HG03135 (cell line): ENCODE data around the gene CHADL.
A peak's percentile ranks its signal among the peaks of the same experiment; 100 is the strongest.

Experiments
- ATAC-seq: cut with Tn5 transposase; IDR thresholded peaks from one replicate; pipeline ENCODE4 v1.9.1; 2021; ENCODE audit warnings: mild to moderate bottlenecking, moderate library complexity; ENCODE audit not compliant: unreplicated experiment

CHADL gene

DNA sequence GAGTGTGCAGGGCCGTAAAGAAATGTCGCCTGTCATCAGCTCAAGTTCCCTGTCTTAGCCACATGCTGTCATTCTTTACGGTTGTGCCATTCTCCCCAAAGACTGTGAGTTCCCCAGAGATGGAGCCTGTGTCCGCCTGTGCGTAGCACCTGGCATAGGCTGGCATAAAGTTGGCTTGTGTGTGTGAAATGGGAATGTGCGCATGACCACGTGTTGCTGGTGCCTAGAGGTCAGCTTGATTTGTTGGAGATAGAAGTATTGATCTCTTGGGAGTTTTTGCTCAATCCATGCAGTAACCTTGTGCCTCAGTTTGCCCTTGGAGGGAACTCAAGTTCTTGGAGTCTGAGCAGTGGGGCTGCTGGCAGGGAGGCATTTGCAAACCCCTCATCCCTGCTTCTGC, 9.4 kb downstream of the CHADL start:
- ATAC-seq = no peak

DNA sequence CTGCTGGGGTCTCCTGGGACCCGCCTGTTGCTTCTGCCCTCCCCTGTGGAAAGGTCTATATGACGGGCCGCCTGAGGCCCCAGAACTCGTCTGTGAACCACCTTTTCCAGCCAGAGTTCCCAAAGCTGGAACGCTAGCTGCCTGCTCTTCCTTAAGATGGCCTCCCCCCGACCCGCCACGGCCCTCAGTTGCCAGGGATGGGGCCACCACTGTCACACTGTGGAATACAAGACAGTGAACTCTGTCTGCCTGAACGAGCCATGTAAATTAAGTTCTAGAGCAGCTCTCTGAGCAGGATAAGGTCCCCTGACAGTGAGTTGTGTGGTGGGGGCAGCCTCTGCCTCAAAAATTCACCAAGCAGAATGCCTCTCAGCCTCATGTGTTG, 10.3 kb downstream of the CHADL start:
- no peak for ATAC-seq

DNA sequence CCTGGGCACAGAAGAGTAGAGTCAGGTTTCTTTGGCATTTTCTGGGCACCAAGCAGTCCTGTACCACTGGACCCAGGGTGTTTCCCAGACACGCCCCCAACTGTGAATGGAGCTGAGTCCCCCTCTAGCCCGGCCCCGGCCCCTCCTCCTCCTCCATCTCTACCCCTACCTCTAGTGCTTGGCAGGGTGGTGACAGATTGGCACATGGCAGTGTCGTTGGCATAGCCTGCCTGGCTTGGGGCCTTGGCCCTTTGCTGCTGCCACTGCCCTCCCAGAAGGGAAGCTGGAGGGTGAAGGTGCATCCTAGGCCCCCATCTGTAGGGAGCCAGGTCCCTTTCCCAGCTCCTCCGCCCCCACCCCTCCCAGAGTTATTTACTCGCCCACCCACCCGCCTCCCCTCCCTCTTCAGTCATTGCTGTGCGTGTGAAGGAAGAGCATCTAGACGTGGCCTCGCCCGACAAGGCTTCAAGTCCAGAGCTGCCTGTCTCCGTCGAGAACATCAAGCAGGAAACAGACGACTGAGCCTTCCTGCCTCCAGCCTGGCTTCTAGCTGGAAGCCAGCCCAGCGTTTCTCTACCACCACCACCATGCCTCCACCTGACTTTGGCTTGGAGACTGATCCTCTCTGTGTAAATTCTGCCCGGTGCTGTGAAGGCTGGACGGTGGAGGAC, 10.9 kb downstream of the CHADL start:
- no peak for ATAC-seq

DNA sequence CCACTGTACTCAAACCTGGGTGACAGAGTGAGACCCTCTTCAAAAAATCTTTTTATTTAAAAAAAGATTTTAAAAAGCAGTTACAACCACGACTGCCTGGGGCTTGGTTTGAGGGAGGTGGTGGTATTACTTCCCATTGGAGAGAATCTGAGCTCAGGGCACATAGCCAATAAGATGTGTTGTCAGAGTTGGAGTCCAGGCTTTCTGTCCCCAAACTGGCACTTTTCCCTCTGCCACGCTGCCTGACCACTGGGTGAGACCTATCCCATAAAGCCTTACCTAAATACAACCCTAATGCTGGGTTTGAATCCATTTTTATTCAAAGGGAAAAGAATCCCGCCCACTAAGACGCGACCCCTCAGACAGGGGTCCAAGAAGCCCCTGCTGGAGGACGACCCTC, 11.5 kb downstream of the CHADL start:
- no peak for ATAC-seq

DNA sequence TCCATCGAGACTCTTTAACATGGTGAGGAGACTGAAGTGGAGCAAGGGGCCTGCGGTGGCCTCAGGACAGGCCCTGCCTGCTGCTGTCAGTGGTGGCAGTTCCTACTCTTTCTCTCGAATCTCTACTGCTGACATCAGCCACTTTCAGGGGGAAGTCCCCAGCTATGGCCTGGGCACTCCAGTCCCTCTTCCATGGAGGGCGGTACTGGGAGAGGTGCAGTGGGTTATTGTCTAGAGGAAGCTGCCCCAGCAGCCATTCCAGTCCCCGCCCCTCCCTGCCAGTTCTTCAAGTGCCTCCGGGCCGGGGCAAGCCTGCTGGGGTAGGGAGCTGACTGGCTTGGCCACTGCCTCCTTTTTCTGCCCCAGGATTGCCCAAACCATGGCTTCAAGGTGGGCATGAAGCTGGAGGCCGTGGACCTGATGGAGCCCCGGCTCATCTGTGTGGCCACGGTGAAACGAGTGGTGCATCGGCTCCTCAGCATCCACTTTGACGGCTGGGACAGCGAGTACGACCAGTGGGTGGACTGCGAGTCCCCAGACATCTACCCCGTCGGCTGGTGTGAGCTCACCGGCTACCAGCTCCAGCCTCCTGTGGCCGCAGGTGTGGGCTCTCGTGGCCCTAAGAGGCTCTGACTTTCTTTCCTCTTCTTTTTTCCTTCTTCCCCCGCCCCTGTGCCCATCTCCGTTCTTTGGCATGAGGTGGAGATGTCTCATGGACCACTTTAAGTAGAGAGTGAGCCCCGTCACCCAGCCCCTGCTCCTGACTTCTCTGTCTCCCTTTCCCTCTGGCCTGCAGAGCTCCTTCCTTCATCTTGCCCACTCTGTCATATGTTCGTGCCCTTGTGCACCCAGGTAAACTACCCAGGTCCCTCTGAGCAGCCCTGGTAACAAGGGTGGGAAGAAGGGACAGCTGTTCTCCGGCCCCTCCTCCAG, 13.7 kb downstream of the CHADL start:
- no peak for ATAC-seq

DNA sequence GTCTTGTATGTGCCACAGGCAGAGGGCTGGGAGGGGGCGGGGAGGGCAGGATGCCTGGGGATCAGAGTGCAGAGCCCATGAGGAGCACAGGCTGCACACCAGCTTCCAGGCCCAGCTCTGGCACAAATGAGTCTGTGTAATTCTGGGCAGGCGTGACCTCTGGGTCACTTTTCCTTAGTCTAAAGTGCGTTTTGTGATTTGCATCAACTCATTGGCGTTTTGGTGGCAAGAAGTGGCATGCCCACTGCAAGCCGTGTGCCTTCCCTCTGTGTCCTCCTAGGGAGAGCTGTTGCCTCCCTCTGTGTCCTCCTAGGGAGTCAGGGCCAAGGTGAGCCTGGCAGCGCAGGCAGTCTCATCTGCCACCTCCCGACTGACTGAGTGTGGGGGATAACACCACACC, 17.2 kb downstream of the CHADL start:
- no peak for ATAC-seq

DNA sequence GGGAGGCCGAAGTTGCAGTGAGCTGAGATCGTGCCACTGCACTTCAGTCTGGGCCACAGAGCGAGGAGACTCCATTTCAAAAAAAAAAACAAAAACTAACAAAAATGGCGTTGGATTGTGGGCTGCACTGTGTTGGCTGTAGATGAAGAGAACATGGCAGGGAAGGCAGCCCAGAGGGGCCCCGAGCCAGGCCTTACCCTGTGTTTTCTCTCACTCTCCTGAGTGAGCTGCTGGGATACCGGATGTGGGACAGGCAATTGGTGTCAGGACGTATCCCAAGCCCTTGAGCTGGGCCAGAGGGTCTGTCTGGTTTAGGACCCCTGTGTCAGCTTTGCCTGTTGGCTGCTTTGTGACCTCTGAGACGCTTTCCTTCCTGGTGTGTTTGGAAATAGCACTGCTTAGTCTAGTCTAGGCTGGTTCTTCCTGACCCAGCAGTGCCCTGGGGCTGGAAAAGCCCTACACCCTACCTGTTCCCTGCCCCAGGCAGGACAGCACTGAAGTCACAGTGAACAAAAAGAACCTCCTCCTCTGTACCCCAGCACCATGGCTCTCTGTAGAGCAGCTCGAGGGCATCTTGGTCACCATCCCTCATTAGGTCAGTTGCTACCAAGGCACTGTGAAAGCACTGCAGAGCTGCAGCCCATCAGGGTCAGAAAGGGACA, 17.8 kb downstream of the CHADL start:
- ATAC-seq = no peak

DNA sequence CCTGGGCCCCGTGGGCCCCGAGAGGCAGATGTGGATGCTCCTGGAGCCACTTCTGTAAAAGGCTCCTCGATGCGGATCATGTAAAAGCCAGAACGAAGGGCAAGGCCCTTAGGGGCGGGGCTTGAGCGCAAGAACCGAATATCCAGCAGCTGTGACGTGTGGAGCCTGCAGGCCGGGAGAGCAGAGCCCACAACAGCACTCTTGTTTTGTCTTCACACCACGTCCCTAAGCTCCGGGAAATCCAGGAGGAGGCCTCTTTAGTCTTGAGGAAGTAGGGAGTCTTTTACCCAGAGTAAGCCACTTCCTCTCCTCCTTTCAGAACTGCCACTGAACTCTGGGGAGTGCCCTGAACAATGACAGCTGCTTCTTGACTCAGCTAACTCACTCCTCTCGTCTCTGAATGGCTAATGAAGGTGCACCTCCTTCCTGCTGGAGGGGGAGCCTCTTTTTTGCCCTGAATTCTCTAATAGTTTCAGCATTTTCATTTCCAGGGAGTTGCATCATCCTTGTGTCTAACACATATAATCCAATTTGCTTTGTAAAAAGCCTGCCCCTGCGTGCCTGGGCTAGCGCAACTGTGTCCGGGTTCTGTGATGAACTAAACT, 23.1 kb downstream of the CHADL start:
- no peak for ATAC-seq

DNA sequence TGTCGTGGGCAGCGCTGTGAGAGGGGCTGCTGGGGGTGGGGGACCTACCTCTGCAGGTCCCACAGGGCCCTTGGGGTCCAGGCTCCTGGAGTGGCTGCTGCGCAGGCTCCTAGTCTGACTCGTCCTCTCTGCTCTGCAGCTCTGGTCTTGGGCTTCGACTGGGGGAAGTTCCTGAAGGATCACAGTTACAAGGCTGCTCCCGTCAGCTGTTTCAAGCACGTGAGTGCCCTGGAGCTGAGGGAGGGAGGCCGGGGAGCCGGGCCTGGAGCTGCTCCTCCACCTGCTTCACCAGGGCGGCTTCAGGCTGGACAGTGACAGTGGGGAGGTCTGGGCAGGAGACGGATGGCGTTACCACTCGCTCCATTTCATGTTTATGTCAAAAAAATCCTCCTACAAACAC, 23.7 kb downstream of the CHADL start:
- no peak for ATAC-seq

DNA sequence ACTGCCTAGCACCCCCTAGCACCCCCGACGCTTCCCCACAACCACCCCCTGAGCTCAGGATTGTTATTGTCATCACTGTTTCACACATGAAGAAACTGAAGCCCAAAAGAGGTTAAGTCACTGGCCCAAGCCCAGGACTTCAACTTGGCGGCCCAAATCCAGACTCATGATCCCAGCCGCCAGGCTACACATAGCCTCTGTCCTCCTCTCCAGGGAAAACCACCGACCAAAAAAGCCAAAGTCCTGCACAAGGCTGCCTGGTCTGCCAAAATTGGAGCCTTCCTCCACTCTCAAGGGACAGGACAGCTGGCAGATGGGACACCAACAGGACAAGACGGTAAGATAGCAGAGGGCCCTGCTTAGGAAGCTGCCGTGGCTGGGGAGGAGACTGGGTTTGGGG, 24.8 kb downstream of the CHADL start:
- ATAC-seq = no peak

DNA sequence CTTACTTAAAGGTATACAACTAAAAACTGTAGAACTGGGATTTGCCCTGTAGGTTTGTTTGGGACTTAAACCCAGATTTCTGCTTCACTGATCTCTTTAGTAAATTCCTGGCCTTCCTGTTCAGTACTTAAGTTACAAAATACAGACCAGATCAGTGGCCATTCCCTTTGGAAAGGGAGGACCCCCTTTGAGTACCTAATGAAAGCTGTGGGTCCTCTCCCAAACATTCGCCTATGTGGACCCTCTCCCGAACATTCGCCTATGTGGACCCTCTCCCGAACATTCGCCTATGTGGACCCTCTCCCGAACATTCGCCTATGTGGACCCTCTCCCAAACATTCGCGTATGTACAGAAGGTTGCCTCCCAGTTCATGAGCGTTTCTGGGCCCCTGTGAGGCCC, 25.3 kb downstream of the CHADL start:
- no peak for ATAC-seq

DNA sequence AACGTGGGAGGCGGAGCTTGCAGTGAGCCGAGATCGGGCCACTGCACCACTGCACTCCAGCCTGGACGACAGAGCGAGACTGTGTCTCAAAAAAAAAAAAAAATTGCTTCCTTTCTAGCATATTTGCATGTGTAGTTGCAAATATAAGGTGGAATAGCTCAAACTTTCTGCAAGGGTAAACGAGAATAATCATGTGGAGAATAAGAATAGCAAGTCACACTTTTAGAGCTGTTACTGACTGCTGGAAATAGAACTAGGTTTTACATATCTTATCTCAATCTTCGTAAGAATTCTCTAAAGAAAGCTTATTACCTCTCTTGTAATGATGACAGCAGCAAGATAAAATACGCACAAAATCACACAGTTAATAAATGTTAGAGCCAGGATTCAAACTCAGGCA, 34.0 kb downstream of the CHADL start:
- no peak for ATAC-seq

DNA sequence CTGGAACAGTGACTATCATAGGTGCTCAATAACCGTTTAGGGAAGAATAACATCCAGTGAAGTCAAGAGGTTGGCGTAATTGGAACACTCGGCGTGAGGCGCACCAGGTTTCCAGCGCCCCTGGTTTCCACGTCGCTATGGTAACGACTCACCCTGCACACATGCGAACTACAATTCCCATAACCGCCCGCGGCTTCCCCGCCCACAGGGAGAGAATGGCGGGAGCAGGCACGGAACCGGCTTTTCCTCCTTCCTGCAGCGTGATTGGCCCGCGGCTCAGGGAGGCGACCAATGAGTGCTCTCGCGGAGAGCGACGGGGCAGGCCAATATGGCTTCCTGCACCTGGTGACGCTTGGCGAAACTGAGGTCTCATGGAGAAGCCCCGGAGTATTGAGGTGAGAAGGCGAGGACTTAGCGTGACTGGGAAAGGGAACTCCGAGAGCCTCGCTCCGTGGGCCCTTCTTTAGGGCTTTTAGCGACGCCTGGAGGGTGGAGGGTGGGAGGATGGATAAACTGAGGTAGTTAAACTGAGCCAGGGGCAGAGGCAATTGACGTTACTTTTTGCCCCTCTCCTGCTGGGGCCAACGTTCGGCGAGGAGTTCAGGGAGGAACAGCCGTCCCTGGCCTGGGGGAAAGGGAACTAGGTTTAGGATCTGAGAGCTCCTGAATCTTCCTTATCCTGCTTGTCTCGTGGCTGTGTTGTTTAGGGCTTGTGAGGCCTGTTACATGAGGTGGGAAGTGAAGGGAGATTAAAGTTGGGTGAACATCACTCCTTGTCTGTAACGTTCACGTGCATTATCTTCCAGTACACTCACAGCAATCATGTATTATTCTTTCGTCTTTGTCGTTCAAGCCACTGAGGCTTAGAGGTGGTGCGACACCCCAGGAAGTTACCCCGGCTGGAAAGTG, 35.5 kb downstream of the CHADL start, which contains the start of gene L3MBTL2:
Gene L3MBTL2, plus strand, starts transcription at position 321 of the 909 bp plus-strand sequence. Its CDS starts 51 bp downstream, at position 372.
- peak; percentile 96 for ATAC-seq

DNA sequence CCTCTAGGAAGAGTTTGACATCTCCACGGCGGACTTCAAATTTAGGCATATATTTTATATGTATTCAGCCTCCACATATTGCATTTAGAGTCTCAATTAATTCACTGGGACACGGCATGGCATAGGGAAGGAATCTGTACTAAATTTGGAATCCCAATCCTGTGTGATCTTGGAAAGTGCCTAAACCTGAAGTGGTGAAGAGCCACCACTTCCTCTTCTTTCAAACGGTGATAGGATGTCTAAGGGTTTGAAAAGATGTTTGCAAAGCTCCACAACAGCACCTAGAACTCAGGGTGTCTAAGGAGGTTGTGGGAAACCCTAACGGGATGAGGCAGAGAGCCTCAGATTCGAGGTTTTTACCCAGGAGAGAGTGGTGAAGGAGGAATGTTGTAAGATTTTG, 36.7 kb downstream of the CHADL start:
- no peak for ATAC-seq

DNA sequence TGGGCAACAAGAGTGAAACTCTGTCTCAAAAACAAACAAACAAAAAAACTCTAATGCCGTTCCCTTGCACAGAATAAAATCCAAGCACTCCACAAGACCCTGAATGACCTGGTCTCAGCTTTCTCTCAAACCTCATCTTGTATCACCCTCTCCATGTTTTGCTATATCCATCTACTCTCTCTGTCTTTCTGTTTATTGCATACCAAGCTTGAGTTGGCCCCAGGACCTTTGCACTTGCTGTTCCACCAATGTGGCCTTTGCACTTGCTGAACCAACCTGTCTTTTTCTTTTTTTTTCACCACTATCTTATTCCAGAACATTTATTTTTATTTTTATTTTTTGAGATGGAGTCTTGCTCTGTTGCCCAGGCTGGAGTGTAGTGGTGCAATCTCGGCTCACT, 37.6 kb downstream of the CHADL start:
- ATAC-seq = no peak

DNA sequence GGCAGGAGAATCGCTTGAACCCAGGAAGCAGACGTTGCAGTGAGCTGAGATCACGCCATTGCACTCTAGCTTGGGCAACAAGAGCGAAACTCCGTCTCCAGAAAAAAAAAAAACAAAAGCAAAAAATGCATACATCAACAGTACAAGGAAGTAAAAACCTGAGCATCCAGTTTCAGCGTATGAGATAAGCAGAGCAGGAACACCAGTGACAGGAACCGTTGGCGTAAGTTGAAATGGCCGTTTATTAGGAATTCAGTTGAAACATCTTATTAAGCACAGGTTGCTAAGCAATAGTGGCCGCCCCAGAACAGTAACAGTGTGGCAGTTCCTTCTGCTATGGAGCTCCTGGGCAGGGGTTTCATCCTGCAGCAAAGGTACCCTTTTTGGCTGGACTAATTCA, 39.6 kb downstream of the CHADL start:
- ATAC-seq = no peak

DNA sequence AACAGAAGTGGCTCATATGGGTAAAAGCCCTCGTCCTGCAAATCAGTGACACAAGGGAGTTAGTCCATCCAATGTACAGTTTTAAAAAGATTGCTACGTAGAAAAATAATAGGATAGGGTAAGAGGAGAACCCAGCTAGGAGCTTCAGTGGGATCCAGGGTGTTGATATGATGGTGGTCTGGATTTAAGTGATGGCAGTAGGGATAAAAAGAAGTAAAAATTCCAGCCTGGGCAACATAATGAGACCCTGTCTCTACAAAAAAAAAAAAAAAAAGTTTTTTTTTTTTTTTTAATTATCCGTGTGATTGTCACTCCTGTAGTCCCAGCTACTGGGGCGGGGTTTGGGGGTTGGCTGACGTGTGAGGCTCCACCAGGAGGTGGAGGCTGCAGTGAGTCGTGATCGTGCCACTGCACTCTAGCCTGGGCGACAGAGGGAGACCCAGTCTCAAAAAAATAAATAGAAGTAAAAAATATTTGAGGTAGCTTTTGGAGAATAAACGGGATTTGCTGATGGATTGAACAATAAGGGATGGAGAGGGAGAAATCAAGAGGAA, 42.6 kb downstream of the CHADL start:
- no peak for ATAC-seq

DNA sequence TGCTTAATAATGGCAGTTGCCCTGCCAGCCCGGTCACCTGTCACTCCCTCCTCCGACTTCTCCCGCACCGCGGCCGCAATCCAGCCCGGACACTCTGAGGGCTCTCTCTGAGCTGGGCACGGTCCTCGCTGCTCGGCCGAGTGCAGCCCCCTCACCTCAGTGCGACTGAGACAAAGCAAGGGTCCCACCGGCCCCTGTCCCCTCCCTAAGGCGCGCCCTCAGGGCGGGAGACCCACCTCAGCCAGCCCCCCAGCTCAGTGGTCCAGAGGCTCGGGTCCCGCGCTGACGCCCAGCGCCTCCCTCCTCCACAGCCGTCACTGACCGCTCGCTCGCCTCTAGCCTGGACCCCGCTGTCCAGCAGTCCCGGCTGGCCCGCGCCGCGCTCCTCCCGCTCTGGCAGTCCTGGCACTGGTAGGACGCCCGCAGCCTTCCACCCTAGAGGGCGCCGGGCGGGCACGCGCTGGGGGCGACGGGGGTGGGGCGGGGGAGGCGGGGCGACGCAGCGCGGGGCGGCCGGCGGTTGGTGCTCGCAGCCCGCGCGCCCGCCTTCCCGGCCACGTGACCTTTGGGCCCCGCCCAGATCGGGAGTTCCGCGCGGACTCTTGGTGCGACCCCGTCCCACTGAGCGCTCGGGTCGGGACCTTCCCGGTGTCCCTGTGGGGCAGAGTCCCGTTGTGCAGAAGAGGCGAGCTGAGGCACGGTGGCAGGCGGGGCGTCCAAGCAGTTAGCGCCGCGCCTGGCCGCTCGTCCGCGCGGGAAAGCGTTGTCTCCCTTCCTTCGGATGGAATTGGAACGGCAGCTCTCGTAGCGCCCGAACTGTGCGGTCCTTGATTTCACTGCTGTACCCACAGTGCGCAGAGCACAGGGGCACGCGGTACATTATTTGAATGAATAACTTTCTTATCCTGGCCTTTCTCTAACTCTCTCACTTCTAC, 43.4 kb downstream of the CHADL start:
- ATAC-seq = no peak

DNA sequence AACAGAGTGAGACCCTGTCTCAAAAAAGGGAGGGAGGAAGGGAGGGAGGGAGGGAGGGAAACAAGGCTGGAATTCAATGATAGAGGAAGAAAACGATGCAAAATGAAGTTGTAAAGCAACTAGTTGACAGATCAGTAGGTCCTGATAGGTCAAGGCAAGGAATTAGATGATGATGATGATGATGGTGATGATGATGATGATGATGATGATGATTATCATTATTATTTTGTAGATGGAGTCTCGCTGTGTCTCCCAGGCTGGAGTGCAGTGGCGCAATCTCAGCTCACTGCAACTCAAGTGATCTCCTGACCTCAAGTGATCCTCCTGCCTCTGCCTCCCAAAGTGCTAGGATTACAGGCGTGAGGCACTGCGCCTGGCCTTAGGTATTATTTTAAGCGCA, 46.9 kb downstream of the CHADL start:
- no peak for ATAC-seq
